Smooth muscle cell of the coronary artery (primary cell): ENCODE data around the gene RAD52. TPM values are rescaled to one million over a fixed set of nuclear protein-coding genes. Genes with fewer than 3 reads are reported as not detected.

Experiments used
- total RNA-seq: library from RNA; depleted of rRNA; stranded (reverse); fragments of >200 nt; gene quantifications from 2 replicates; pipeline ENCODE4 v1.2.3, GENCODE V29; 2014; ENCODE audit warnings: low replicate concordance

The RAD52 gene
- total RNA-seq = 10.7 and 28.3 TPM in 2 replicates

DNA sequence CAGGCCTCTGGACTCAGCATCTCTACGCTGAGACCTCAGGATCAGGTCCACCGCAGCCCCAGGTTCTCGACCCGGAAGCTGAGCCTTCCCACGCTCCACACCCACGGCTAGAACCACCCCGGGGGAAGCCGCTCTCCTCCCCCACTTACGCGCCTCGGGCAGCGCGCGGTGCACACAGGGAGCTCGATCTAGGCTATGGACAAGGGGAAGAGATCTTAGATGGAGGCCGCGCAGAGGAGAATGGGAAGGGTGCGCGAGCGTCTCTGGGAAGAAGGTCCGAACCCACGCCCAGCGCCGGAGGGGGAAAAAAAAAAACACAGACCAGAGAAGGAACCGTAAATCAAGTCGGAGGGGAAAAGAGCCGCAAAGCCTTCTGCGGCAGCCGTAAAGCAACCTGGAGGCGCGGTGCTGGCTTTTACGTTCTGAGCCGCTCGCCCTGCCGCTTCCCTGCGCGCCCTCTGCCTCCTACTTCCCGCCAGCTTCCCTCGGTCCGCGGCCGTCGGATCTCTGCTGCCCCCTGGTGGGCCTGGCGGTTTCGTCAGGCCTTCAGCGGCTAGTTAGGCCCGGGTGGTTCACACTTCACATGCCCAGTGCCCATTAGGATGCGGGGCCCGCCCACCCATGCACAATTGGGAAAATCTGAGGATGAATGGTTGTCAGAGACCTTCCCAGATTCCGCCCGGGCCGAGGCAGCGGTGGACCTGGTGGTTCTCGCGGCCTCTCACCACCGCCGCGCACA lies at the start of gene RAD52:
Gene RAD52 (minus strand): TSS at position 242 of the 739 bp plus-strand sequence. CDS start 16,636 bp downstream, outside the sequence.

DNA sequence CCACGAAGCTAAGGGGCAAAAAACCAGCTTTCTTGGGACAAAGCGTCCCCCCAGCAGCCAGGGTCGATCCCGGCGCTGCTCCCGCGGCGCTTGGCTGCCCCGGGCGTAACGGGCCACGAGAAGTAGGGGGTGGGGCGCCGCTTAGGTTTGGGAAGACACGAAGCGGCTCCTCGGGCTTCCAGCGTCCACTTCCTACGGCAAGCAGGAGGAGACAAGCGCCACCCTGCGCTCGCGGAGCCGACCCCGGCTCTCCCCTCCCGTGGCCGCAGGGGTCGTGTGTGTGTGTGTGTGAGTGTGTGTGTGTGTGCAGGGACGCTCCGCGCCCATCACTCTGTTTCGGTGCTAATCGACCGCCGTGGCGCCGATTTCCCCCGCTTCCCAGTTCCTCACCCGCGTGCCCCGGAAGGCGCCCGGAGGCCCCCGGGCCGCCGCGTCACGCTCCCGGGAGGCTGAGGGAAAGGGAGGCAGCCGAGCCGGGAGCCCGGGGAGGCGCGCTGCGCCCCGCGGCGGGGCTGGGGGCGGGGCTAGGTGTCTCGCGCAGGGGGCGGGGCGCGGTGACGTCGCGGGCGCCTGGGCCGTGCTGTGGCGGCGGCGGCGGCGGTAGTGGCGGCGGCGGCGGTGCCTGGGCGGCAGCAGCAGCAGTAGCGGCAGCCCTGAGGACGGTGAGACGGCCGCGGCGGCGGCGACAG lies 41.3 kb upstream of the RAD52 start, which contains the start of gene ERC1:
Gene ERC1 (plus strand): TSS at position 563 of the 689 bp plus-strand sequence. CDS start 36,681 bp downstream, outside the sequence.

Other genes starting within 250 kb of the RAD52 start
- gene WNK1, start 197.1 kb downstream of the RAD52 start, total RNA-seq = 61.7 and 64.8 TPM in 2 replicates
- gene ERC1, start 41.5 kb upstream of the RAD52 start, total RNA-seq = 14.6 and 24.3 TPM in 2 replicates